ENCODE data around the gene PSMB7. TPM values are rescaled to one million over a fixed set of nuclear protein-coding genes. Genes with fewer than 3 reads are reported as not detected.

The PSMB7 gene
- total and polyA plus RNA-seq, 2 of the 8 experiments (the other 6 are each of a cell fraction or from before 2014, with no cell fraction given) = 222 to 357 TPM

DNA sequence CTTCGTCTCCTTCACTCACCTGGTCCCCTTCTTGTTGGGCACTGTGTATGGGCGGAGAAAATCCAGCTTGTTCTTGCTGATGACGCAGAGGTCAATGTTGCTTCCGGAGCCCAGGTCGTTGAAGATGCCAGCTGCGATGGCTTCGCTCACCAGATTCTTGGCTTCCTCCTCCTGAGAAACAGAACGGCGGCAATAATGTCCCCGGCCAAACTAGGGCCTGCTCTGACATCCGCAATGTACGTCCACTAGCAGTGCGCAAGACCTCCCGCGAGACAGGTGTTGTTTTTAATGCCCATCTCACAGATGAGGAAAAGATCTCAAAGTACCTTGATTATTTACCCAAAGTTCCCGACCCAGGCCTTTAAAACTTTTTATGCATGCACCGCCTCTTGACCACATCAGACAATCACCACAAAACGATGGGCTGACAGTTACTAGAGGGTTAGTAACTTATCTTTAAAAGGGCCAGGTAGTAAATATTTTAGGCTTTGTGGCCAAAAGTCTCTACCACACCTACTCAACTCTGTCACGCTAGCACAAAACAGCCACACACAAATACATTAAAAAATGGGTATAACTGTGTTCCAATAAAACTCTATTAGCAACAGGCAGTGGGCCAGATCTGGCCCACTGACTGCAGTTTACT is 58.4 kb downstream of the PSMB7 start:
- no peaks in the 10 kb centered on the region for H3K4me1 ChIP-seq (replicated peaks in 1 of 4; ENCODE audit: control insufficient read depth in 3 of 4, insufficient read depth in 4 of 4, low read length in 3 of 4)
- H3K79me1 ChIP-seq (ENCODE audit: low read depth, low read length) = peaks cover 16% of the 10 kb centered on the region
- no peaks in the 10 kb centered on the region for H3K9me3 ChIP-seq (ENCODE audit: insufficient read depth in 2 of 2, low read depth in 1 of 2, low read length in 1 of 2)
- H3K56ac ChIP-seq (replicated peaks; ENCODE audit: insufficient read length, low read depth, low read length) = no peak overlapping the region
- no peak overlapping the region; a peak in 1 of 8 replicates for H3K4me3 ChIP-seq (ENCODE audit: extremely low read depth in 1 of 4, insufficient read depth in 2 of 4, low read depth in 3 of 4, low read length in 4 of 4)
- H3K4ac ChIP-seq (replicated peaks; ENCODE audit: insufficient read length, low read depth, low read length) = no peak overlapping the region
- H2BK12ac ChIP-seq (ENCODE audit: low read depth, low read length) = no peak overlapping the region
- no peaks in the 10 kb centered on the region for H3K23me2 ChIP-seq (ENCODE audit: low read depth, low read length)
- no peak overlapping the region for H4K5ac ChIP-seq (ENCODE audit: insufficient read length, low read depth, low read length)
- H3K27ac ChIP-seq (ENCODE audit: low read depth, low read length) = no peak overlapping the region
- no peak overlapping the region for H2BK20ac ChIP-seq (ENCODE audit: low read length)
- no peak overlapping the region for H3K23ac ChIP-seq (ENCODE audit: insufficient read length)
- ChIA-PET POLR2A (ENCODE audit: partially characterized antibody) (interaction anchor here (1.7 kb wide), 2 partner anchors 10 to 15 kb away, joined by 5 read pairs; no protein-coding TSS in a partner anchor), CTCF (ENCODE audit: partially characterized antibody) (interaction anchor here (1.0 to 1.6 kb wide), 5 partner anchors 10 to 230 kb away, joined by 3 to 6 read pairs (median 3); no protein-coding TSS in a partner anchor)
- no peak overlapping the region for H3K14ac ChIP-seq (ENCODE audit: insufficient read length)
- FAIRE-seq = no peak
- no peak overlapping the region for H2BK15ac ChIP-seq (ENCODE audit: low read length)
- H3K27me3 ChIP-seq (replicated peaks in 1 of 4; ENCODE audit: control insufficient read depth in 3 of 4, extremely low read depth in 1 of 4, insufficient read depth in 3 of 4, low read length in 3 of 4) = no peaks in the 10 kb centered on the region
- no peak overlapping the region for H2BK120ac ChIP-seq (replicated peaks; ENCODE audit: low read depth, low read length)
- no peak overlapping the region for H4K8ac ChIP-seq (ENCODE audit: extremely low read depth, insufficient read depth, low read length)
- WGBS, 2 experiments (ENCODE audit: extremely low coverage in 1 of 2, insufficient coverage in 1 of 2, insufficient read length in 1 of 2, insufficient replicate concordance in 2 of 2, low coverage in 1 of 2, low lambda C conversion rate in 2 of 2, missing lambda C conversion rate in 1 of 2) = 98% methylated on average over 19 of the region's 19 CpGs; no CpG with 5 or more reads in 1 of the 2 experiments
- peaks cover 0 to 55% of the 10 kb centered on the region in 2 experiments; a peak in 2 of 4 replicates for H3K79me2 ChIP-seq (ENCODE audit: control insufficient read depth in 1 of 2, insufficient read depth in 2 of 2, low read length in 2 of 2)
- peaks cover 3 to 12% (median 12%) of the 10 kb centered on the region in 4 experiments; a peak in 7 of 8 replicates for H3K36me3 ChIP-seq (ENCODE audit: control insufficient read depth in 2 of 4, insufficient read depth in 4 of 4, low read length in 3 of 4)
- H3K9ac ChIP-seq (replicated peaks in 1 of 4; ENCODE audit: extremely low read depth in 1 of 4, low read depth in 3 of 4, low read length in 3 of 4) = no peak overlapping the region
- no peak for DNase-seq (ENCODE audit: low read depth in 1 of 2, low spot score in 2 of 2)
- no peak overlapping the region for H4K91ac ChIP-seq (replicated peaks; ENCODE audit: insufficient read length, low read length)
- H2AK5ac ChIP-seq (ENCODE audit: low read depth, low read length) = no peak overlapping the region
- no peak overlapping the region for H3K4me2 ChIP-seq (ENCODE audit: insufficient read depth in 1 of 2, low read depth in 2 of 2, low read length in 2 of 2)
- H2BK5ac ChIP-seq (ENCODE audit: low read depth, low read length) = no peak overlapping the region
- H2AFZ ChIP-seq (ENCODE audit: low read length) = no peak overlapping the region
- no peak overlapping the region for H3K18ac ChIP-seq (ENCODE audit: extremely low read depth, low read length)
- peaks cover 13 to 30% of the 10 kb centered on the region in 2 experiments for H4K20me1 ChIP-seq (replicated peaks in 1 of 2; ENCODE audit: control insufficient read depth in 1 of 2, insufficient read depth in 2 of 2, low read length in 2 of 2)
- TF ChIP-seq YY1 (IDR thresholded peaks at IDR 0.05; ENCODE audit: low read depth, low read length) = no peak
- no peak for TF ChIP-seq EZH2 (IDR thresholded peaks at IDR 0.05; ENCODE audit: low read depth, low read length, severe bottlenecking)

All from H1 (cell line).